ENCODE measurements around the gene ALDH3B2.

- no peak for TF ChIP-seq CTCF (conservative IDR thresholded peaks at IDR 0.05)
- no peak for TF ChIP-seq ZFX (IDR thresholded peaks at IDR 0.05)
Measured at GRCh38 chr11:67689178-67689577, 14.8 kb upstream of the ALDH3B2 start.

All from C4-2B (cell line).